GM18520 (cell line): ENCODE measurements around the gene WDR26.
"Not testable (repeated sequence)": the region's sequence is repeated elsewhere in the genome, so short reads cannot be mapped to it uniquely, and the experiment has no call there.

Source experiments
- ATAC-seq: cut with Tn5 transposase; IDR thresholded peaks from one replicate; pipeline ENCODE4 v1.9.1; 2021; ENCODE audit not compliant: unreplicated experiment

Gene WDR26

DNA sequence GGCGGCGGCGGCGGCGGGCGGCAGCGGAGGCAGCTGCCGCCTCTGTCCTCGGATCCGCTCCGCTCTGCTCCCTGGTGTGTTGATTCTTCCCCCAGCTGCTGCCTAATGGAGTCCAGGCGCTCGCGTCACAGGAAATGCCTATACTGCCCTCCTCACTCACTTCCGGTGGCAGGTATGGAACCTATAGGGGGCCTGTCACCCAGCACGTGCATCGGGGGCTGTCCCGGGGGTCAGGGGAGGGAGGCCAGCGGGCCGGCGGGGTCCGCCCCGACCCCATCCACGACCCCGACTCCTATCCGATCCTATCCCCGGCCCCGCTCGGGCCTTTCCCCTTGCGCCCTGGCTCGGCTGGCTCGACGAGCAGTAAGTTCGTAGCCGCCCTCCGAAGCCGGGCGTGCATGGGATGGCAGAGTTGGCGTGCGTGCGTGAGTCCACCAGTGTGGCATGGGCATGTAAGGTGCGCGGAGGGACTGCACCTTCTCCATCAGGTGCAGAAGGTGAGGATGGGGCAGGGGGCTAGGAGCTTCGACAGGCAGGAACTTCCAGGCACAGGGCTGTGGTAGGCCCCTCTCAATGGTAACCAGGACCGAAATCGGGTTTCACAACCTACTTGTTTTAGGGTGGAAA lies at the start of gene WDR26:
Gene WDR26, minus strand, starts transcription at position 107 of the 627 bp plus-strand sequence.
- ATAC-seq = peak; percentile 85

- not testable (repeated sequence) for ATAC-seq
Observed at GRCh38 chr1:224483206-224483605, 48.6 kb upstream of the WDR26 start.

- ATAC-seq = no peak
Observed at GRCh38 chr1:224482619-224483018, 48.0 kb upstream of the WDR26 start.

DNA sequence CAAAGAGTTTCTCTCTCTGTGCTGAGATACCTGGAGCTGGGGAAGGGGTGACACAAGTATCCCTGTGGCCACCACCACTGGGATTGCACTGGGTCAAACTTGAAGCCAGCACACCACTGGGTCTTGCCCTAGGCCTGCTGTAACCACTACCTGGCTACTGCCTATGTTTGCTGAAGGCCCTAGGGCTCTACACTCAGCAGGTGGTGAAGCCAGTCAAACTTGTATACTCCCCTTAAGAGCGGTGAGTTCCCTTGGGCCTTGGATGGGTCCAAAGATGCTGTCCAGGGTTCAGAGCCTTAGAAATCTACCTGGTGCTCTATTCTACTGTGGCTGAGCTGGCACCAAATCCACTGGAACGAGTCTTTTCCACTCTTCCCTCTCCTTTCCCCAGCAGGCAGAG lies 47.0 kb upstream of the WDR26 start:
- ATAC-seq = no peak

DNA sequence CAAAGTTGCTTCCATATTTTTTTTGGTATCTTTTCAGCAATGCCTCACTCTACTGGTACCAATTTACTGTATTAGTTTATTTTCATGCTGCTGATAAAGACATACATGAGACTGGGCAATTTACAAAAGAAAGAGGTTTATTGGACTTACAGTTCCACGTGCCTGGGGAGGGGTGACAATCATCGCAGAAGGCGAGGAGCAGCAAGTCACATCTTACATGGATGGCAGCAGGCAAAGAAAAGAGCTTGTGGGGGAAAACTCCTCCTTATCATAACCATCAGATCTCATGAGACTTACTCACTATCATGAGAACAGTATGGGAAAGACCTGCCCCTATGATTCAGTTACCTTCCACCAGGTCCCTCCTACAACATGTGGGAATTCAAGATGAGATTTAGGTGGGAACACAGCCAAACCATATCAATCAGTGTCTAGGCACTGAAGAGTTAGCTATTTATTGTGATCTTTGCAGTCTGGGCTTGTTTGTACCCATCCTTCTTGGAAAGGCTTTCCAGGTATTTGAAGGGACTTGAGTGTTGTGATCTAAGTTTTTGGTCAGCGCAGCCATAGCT lies 46.4 kb upstream of the WDR26 start:
- not testable (repeated sequence) for ATAC-seq

DNA sequence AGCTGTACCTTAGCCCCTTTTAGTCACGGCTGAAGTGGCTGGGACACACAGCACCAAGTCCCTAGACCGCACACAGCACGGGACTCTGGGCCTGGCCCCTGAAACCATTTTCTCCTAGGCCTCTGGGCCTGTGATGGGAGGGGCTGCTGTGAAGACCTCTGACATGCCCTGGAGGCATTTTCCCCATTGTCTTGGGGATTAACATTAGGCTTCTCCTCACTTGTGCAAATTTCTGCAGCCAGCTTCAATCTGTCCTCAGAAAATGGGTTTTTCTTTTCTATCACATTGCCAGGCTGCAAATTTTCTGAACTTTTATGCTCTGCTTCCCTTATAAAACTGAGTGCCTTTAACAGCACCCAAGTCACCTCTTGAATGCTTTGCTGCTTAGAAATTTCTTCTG lies 45.6 kb upstream of the WDR26 start:
- ATAC-seq = not testable (repeated sequence)

- no peak for ATAC-seq
Observed at GRCh38 chr1:224472806-224473205, 38.2 kb upstream of the WDR26 start.

DNA sequence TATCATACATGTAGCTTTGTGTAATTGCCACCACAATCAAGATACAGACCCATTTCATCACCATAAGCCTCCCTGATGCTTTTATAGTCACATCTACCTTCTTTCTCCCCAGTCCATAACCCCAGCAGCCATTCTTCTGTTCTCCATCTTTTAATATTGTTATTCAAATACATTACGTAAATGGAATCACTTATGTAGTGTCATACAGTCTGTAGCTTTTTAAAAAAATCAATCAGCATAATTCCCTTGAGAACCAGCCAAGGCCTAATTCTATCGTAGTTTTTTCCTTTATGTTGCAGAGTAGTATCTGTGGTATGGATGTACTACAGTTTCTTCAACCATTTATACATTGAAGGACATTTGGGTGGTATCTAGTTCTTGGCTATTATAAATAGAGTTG lies 31.6 kb upstream of the WDR26 start:
- no peak for ATAC-seq

DNA sequence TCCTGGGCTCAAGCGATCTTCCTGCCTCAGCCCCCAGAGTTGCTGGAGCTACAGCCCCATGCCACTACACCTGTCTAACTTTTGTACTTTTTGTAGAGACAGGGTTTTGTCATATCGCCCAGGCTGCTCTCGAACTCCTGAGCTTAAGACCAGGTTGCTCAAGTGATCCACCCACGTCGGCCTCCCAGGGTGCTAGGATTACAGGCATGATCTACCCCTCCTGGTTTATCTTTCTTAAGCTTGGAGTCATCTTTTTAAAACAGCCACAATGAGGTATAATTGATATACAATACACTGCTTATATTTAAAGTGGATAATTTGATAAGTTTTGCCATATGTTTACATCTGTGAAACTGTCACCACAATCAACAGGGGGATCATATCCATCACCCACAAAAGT lies 25.4 kb upstream of the WDR26 start:
- ATAC-seq = no peak

DNA sequence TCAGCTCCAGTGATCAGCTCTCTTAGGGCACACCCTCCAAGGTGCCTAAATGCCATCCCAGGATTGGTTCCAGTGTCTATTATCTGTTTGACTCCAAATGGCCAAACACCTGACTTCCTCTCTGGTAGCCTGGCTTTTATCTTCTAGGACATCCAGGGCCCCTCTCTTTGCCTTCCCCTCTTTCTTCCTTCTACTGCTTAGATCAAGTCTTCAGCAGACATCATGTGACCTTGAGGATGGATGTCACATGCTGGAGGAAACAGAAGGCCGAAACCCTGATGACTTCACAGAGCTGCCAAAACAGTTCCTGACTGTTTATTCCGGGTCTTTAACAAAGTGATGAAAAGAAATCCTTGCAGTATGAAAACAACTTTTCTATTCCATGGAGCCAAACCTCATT lies 24.4 kb upstream of the WDR26 start:
- no peak for ATAC-seq

DNA sequence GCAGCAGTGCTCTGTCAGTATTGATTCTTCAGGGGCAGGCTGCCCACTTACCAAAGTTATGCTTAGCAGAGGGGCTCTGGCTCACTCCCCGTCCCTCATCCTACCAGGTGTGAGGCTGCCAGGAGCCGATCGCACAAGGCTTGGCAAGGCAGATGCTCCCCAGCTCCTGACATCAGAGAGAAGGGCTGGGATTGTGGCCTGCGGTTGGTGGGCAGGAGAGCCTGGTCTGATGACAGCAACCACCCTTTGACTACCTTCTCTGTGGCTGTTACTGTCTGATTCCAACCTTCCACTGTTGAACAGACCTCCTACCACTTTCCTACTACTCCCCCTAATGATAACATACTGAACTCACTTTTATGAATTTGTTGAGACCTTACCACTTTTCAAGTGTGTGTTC lies 23.7 kb upstream of the WDR26 start:
- no peak for ATAC-seq

DNA sequence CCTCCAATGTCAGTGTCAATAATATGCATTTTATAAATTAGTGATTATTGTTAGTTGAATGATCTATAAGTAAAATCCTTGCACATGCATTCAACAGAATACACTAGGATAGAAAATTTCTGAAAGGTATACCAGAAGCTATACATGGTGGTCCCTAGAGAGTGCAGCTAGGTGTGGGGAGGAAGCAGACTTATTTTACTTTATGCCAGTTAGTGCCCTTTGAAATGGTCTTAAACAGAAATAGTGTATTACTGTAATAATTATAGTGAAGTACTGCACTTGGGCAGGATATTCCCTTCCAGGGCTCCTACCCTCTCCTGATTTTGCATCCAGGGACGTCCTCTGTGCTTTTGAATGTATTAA lies 23.2 kb upstream of the WDR26 start:
- ATAC-seq = no peak

DNA sequence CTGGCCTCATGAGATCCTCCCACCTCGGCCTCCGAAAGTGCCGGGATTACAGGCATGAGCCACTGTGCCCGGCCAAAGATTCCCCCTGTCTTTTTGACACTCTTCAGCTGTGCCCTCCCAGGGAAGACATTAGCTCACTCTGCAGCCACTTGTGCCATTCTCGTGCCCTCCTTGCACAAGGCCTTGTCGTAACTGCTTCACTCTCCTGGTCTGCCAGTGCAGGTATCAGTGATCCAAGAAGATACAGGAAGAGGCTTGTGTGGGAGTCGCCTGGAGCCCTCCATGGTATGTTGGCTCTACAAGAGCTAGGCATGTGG lies 22.0 kb upstream of the WDR26 start:
- ATAC-seq = no peak

DNA sequence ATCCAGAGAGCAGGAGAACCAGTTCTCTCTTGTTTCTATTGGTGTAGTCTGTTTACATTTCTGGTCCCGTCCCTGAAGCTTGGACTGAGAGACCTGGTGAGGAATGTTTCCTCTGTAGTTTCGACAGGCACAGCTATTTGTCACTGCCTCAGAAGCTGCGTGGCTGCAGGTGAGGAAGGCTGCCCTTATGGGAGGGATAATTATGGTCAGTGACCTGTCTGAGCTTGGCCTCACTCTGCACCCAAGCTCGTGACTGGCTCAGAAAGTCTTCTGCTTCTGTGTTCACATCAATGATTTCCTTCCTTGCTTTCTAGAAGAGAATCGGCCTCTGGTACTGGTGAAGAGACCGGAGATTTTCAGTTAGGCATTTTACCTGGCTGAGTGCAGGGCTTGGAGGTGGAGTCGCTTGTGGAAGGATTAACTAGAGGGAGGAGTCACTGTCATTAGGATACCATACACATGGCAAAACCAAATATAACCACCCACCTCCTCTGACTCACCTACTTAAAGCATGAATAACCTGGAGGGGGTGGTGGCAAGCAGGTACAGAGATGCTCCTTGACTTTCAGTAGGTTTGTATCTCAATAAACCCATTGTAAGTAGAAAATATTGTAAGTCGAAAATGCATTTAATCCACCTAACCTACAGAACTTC lies 19.9 kb upstream of the WDR26 start:
- no peak for ATAC-seq

GRCh38 chr1:224450561-224451350 lies 16.2 kb upstream of the WDR26 start:
- ATAC-seq = no peak

DNA sequence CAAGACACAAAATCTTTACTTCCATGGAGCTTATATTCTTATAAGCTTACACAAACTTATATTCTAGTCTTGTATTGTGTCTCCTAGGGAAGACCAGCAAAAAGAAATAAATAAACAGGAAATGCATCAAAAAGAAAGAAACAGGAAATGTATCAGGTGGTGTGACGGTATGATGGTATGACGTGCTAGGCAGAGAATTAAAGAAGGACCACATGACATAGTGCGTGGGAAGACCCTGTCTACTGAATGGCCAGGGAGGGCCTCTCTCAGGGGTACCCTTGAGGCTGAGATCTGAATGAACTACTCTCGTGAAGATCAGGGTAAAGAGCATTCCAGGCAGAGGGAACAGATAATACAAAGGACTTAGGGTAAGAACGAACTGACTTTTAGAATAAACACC lies 15.6 kb upstream of the WDR26 start:
- ATAC-seq = no peak

DNA sequence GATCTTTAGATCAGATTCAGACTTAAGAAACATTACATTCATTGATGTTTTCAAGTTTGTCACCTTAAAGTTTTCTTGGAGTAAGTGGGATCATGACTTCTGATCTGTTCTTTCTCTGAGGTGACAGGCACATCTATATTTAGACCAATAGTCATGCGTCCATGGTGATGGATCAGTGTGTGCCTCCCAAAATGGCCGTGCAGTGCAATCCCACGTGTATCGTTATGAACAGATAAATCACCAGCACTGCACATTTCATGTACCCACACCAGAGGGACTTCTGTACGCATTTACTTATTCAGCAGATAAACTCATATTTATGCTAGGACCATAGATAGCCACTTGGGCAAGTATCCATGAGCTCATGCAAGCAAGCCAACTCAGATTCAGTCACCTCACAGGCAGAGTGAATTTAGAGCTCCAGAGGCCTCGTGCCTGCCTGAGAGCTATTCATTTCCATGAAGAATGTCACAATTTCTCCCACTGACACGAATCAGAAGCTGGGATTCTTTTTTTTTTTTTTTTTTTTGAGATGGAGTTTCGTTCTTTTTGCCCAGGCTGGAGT lies 13.9 kb upstream of the WDR26 start:
- no peak for ATAC-seq

DNA sequence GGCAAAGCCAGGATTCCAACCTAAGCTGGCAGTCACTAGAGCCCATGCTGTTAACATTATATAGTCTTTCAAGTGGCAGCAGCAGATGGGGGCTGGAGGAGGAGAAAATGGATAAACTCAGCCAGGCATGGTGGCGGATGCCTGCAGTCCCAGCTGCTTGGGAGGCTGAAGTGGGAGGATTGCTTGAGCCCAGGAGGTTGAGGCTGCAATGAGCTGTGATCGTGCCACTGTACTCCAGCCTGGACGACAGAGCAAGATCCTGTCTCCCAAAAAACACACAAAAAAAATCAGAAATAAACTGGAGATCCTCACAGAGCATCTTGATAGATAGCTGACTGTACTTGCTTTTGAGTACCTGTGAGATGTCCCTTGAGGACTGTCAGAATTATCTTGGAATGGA lies 13.4 kb upstream of the WDR26 start:
- ATAC-seq = no peak

DNA sequence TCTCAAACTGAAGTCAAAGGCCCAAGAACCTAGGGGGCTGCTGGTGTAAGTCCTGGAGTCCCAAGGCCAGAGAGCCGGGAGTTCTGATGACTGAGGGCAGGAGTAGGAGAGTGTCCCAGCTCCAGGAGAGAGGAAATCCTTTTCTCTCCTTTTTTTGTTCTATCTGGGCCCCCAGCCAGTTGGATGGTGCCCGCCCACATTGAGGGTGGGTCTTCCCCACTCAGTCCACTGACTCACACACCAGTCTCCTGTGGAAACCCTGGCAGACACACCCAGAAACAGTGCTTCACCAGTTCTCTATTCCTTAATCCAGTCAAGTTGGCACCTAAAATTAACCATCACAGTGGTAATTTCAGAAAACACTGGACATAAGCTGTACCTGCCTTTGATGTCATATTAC lies 12.7 kb upstream of the WDR26 start:
- ATAC-seq = no peak

GRCh38 chr1:224438989-224439388 lies 4.4 kb upstream of the WDR26 start:
- ATAC-seq = no peak

- no peak for ATAC-seq
Observed at GRCh38 chr1:224435999-224436398, 1.4 kb upstream of the WDR26 start.

DNA sequence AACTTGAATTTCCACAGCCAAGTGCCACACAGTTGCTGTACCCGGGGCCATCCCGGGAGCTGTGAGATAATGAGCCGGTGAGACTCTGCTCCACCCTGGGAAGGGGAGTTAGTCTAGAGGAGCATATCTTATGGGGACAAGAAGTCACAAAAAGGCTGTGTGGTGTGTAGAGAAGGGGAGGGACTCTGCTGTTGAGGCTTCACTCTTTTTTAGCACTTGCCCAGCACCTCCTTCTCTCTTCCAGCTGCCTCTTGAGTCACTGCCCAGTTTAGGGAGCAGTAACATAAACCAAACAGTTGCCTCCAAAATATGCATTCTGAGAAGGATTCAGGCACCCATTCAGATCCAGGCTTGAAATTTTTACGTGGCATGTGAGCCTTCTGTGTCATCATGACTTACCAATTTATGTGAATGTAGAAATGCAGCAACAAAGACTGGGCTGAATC lies 744 bp upstream of the WDR26 start:
- no peak for ATAC-seq
